ENCODE results near the gene SETD1A. TPM values are rescaled to one million over a fixed set of nuclear protein-coding genes. Genes with fewer than 3 reads are reported as not detected.

Gene SETD1A
- total RNA-seq, 2 donors from 2014 or later: 27.5 to 40.0 TPM

DNA sequence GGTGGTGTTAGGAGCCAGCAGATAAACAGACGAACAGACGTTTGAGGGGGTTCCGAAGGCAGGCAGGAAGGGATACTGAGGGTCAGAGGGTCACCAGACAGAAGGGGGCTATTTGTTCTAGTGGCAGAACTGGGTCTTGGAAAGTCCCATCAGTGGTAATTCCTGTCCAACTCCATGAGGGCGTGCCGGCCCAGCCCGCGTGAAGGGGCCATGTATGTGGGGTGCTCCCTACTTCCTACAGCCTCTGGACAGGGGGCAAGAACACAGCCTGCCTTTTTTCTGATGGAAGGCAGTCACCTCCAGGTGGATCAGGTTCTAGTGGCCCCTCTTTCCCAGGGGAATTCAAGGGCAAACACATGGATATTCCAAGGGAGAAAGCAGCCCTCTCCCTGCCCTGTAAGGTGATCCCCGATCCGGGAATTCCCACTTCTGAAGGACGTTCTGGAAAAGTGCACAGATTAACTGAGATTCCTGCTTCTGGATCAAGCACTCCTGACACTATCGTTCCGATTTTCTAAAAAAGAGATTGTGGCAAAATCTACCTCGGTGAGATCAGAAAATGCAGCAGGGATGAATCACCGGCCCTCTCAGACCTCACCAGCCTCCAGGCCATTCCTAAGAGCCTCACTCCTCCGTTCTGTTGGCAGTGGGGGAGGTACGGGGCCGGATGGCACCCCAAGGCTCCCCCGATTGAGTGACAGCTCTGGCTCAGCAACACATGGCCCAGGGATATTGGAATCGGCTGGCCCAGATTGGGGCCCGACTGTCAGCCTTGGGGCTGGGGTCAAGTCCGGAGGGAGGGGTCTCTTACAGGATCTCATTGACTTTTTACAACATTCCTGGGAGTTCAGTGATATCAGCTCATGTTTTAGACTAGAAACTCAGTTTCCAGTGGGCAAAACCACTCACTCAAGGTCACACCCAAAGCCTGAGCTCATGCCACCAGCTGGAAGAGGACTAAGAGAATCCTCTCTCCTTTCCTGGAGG, 40.5 kb downstream of the SETD1A start:
- Mint-ChIP-seq H3K36me3 (no peaks in the 10 kb centered on the region), H3K27me3 (peaks cover 0 to 6% of the 10 kb centered on the region in 2 donors), H3K27ac (no peak overlapping the region), H3K4me1 (ENCODE audit: low read depth in 2 of 2) (peaks cover 7 to 14% of the 10 kb centered on the region in 2 donors), H3K9me3 (no peaks in the 10 kb centered on the region), H3K4me3 (peak overlapping the region; percentile 8)
- no peak for ATAC-seq
- DNase-seq (ENCODE audit: low spot score): no peak

DNA sequence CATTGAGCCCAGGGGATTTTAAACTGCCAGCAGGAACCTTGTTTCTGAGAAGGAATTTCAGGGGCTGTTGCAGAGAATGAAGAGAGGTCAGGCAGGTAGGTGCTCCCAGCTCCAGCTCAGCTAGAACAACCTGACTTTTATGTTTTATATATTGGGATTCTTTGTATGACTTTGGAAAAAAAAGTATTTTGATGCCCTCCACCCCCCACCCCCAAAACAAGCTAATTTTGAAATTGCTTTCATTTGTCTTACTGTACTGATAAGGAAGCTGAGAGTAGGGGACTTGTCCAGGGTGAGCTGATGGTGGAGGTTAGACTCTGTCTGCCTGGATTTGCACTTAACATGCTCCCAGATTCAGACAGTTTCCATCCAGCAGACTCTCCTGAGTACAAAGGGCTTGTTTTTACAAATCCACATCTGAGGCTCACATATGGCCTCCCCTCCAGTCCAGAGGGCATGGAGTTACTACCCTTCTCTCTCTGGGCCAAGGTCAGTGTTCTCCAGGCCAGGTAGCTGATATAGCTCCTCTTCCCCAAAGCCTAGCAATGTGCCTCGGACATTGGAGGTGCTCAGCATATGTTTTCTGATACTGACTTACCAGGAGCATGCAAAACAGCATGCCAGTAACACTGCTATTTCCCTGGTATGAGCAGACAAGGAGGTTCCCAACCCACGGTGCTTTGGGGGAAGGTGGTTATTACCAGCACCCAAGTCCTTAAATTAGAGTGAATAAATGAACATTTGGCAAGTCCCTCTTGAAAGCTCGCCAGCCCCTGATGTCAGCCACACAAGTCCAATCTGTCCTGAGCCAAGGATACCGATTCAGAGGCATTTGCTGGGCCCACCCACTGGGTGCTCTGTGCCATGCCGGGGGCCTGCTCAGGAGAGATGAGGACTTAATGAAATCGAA, 41.6 kb downstream of the SETD1A start:
- ATAC-seq (no peak), DNase-seq (ENCODE audit: low spot score) (no peak)
- no peak overlapping the region for H3K4me3 Mint-ChIP-seq
- H3K36me3 Mint-ChIP-seq: no peaks in the 10 kb centered on the region
- H3K27me3 Mint-ChIP-seq: peaks cover 0 to 6% of the 10 kb centered on the region in 2 donors
- no peak overlapping the region for H3K27ac Mint-ChIP-seq
- H3K9me3 Mint-ChIP-seq: no peaks in the 10 kb centered on the region
- H3K4me1 Mint-ChIP-seq (ENCODE audit: low read depth in 2 of 2): peaks cover 7 to 14% of the 10 kb centered on the region in 2 donors

DNA sequence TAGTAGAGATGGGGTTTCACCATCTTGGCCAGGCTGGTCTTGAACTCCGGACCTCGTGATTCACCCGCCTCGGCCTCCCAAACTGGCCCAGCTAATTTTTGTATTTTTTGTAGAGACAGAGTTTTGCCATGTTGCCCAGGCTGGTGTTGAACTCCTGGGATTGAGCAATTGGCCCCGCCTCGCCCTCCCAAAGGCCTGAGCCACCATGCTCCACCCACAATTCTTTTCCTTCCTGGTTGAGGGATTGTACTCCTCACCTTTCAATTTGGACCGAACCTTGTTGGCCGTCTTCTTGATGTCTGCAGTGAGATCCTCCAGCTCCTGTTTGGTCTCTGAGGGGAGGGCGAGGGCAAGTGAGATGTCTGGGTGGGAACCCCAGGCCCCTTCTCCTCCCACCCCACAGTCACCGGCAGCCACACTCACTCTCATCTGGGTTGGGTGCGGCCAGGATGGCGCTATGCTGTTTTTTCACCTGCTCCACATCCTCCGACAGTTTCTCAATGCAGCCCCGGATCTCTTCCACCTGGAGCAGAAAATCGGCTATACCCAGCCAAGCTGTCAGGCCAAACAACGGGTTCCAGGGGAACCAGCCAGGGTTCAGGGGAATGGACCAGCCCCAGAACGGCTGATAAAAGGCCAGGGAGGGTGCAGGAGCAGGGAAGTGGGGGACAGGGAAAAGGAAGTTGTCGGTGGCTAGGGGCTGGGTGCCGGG, 43.3 kb downstream of the SETD1A start:
- Mint-ChIP-seq H3K9me3 (no peaks in the 10 kb centered on the region), H3K27ac (no peak overlapping the region), H3K27me3 (peaks cover 0 to 6% of the 10 kb centered on the region in 2 donors), H3K4me1 (ENCODE audit: low read depth in 2 of 2) (peaks cover 4 to 6% of the 10 kb centered on the region in 2 donors), H3K4me3 (no peak overlapping the region), H3K36me3 (no peaks in the 10 kb centered on the region)
- DNase-seq (ENCODE audit: low spot score): no peak
- no peak for ATAC-seq

DNA sequence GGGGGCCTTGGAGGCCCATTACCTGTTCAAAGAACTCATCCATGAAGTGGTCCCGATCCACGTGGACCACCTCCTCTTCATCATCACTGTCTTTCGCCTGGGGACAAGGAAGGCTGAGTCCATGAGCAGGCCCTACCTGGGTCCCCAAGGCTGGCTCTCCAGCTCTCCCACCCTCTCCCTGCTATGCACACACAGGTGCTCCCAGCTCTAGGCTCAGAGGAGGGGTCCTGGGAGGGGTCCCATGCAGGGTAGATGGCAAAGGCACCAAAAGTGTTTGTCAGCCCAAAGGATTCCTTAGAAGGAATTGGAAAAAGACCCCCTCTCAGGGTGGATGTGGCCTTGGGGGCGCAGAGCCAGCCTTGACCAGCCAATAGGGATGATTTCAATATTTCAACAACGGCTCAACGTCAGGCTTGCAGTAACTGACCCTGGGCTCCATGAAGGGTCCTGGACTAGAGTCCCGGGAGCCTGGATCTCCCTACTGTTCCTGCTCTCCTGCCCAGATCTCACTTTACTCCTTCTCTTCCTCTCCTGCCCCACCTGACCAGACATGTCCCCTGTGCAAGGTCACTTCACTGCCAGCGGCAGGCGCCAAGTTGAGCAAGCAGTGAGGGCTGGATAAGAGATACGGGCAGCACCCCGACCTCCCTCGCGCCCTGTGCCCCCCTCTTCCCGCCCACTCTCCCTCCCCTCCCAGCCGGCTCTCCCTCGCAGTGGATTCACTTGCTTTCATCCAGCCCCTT, 44.1 kb downstream of the SETD1A start:
- Mint-ChIP-seq H3K27ac (no peak overlapping the region), H3K36me3 (no peaks in the 10 kb centered on the region), H3K4me1 (ENCODE audit: low read depth in 2 of 2) (no peaks in the 10 kb centered on the region), H3K27me3 (peaks cover 0 to 6% of the 10 kb centered on the region in 2 donors), H3K9me3 (no peaks in the 10 kb centered on the region), H3K4me3 (no peak overlapping the region)
- DNase-seq (ENCODE audit: low spot score): no peak
- ATAC-seq: no peak

DNA sequence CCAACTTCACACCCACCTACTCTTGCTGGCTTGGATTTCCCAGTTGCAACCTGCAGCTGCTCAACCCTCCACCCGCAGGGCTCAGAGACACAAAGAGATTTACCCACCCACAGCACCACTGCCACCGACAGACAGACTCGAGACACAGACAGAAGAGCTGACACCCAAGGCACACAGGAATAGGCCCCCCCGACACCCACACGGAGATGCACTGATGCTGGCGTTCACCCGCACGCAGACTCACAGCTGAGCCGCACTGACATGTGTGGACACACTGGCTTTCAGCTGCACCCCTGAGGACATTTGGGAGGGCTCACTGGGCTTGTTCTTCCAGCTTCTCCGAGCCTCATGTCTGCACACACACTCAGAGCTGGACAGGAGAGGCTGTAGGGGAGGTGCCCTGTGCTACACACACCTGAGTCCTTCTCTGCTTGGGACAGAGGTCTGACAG, 44.7 kb downstream of the SETD1A start:
- no peak overlapping the region for H3K27ac Mint-ChIP-seq
- no peak for DNase-seq (ENCODE audit: low spot score)
- H3K27me3 Mint-ChIP-seq: peaks cover 0 to 6% of the 10 kb centered on the region in 2 donors
- ATAC-seq: no peak
- H3K9me3 Mint-ChIP-seq: no peaks in the 10 kb centered on the region
- H3K4me1 Mint-ChIP-seq (ENCODE audit: low read depth in 2 of 2): no peaks in the 10 kb centered on the region
- H3K4me3 Mint-ChIP-seq: no peak overlapping the region
- no peaks in the 10 kb centered on the region for H3K36me3 Mint-ChIP-seq

DNA sequence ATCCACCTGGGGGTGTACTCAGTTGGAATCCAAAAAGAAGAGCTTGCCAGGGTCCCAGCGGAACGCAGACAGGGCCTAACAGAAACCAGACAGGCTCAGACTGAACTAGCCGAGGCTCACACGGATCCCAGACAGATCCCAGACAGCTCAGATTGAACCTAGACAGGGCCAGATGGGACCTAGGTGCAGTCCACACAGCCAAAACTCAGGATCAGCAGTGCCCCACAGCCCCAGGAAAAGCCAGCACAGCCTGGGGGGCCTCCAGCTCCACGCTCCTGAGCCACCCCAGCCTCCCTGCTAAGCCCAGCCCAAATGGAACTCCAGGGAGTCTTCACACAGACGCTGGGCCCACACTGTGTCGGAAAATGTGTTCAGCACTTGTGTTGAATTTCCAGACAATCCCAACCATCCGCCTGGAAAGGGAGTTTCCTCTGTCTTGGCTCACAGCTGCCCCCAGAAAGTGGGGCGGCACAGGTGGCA, 45.3 kb downstream of the SETD1A start:
- no peak overlapping the region for H3K4me3 Mint-ChIP-seq
- H3K36me3 Mint-ChIP-seq: no peaks in the 10 kb centered on the region
- H3K9me3 Mint-ChIP-seq: no peaks in the 10 kb centered on the region
- H3K4me1 Mint-ChIP-seq (ENCODE audit: low read depth in 2 of 2): no peaks in the 10 kb centered on the region
- ATAC-seq (no peak), DNase-seq (ENCODE audit: low spot score) (no peak)
- H3K27ac Mint-ChIP-seq: no peak overlapping the region
- H3K27me3 Mint-ChIP-seq: peaks cover 0 to 6% of the 10 kb centered on the region in 2 donors

DNA sequence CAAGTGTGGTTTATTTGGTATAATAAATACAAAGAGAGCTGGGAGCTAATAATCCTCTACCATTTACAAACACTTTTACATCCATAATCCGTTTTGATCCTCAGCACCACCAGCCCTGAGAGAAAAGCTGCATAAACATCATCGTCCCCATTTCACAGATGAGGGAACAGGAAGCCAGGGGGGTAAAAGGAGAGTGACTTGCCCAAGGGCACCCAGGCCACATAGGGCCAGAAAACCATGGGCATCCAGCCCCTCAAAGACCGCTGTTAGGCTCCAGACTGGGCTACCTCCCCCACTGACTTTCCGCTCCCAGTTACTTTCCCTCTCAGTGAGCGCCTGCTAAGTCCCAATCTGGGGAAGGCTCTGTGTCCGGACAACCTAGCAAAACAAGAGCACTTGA, 46.2 kb downstream of the SETD1A start:
- Mint-ChIP-seq H3K27ac (no peak overlapping the region), H3K9me3 (no peaks in the 10 kb centered on the region), H3K4me1 (ENCODE audit: low read depth in 2 of 2) (no peaks in the 10 kb centered on the region), H3K4me3 (no peak overlapping the region), H3K36me3 (no peaks in the 10 kb centered on the region), H3K27me3 (peaks cover 0 to 6% of the 10 kb centered on the region in 2 donors)
- no peak for ATAC-seq
- DNase-seq (ENCODE audit: low spot score): no peak

DNA sequence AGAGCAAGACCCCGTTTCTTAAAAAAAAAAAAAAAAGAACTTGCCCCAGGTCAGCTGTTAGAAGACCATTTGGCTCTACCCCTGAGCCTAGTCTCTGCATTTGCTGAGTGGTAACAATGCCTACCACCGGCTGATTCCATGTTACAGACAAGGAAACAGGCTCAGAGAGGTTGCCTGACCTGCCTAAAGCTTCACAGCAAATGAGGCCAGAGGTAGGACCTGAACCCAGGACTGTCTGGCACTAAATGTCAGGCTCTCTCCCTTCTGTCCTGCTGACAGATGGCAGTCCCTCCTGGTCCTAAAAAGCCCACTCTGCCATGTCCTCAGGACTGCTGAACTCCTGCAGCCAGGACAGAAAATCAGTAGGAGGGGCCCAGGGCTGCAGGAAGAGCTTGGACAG, 47.1 kb downstream of the SETD1A start:
- Mint-ChIP-seq H3K36me3 (no peaks in the 10 kb centered on the region), H3K27ac (no peak overlapping the region), H3K4me1 (ENCODE audit: low read depth in 2 of 2) (peaks cover 0 to under 1% of the 10 kb centered on the region in 2 donors), H3K27me3 (peaks cover 8 to 14% of the 10 kb centered on the region in 2 donors), H3K9me3 (no peaks in the 10 kb centered on the region), H3K4me3 (no peak overlapping the region)
- ATAC-seq (no peak), DNase-seq (ENCODE audit: low spot score) (no peak)

DNA sequence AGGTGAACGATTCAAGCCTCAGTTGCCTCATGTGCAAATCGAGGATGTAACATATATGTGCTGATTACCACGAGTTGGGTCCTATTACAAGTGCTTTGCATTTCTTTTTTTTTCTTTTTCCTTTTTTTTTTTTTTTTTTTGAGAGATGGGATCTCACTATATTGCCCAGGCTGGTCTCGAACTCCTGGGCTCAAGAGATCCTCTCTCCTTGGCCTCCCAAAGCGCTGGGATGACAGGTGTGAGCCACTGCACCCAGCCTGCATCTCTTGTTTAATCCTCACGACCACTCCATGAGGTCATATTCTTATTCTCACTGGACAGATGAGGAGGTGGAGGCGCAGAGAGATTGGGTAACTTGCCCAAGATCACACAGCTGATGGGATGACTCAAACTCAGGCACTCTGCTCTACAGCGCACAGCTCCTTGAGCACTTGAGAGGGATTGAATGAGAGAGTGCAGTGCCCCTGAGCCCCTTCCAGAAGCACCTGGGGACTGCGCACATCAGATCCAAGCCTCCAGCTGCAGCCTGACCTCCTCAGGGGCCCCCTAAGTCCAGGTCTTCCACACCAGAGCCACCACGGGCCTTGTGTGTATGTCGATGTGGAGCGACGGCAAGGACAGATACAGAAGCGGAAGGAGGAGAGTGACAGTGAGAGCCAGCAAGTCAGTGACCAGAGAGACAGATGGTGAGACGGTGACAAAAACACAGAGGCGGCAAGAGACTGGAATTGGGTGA, 48.0 kb downstream of the SETD1A start:
- peaks cover 12 to 19% of the 10 kb centered on the region in 2 donors for H3K27me3 Mint-ChIP-seq
- peaks cover 0 to 5% of the 10 kb centered on the region in 2 donors for H3K4me1 Mint-ChIP-seq (ENCODE audit: low read depth in 2 of 2)
- H3K36me3 Mint-ChIP-seq: no peaks in the 10 kb centered on the region
- DNase-seq (ENCODE audit: low spot score) (no peak), ATAC-seq (no peak)
- H3K27ac Mint-ChIP-seq: no peak overlapping the region
- no peak overlapping the region for H3K4me3 Mint-ChIP-seq
- no peaks in the 10 kb centered on the region for H3K9me3 Mint-ChIP-seq

DNA sequence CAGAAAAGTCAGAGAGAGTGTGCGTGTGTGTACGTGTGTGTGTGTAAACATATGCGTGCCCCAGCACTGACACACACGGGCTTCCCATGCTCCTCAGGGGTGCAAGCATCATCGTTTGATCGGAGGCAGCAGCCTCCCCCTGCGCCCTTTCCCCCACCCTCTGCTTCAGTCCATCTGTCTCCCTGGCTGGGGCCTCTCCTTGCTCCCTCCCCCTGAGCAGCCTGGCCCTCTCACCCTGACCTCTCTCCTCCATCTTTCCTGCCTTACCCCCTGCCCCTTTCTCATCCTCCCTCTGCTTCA, 48.5 kb downstream of the SETD1A start:
- Mint-ChIP-seq H3K36me3 (no peaks in the 10 kb centered on the region), H3K27ac (no peak overlapping the region), H3K4me1 (ENCODE audit: low read depth in 2 of 2) (peaks cover 0 to 5% of the 10 kb centered on the region in 2 donors), H3K27me3 (peaks cover 12 to 19% of the 10 kb centered on the region in 2 donors), H3K9me3 (no peaks in the 10 kb centered on the region), H3K4me3 (no peak overlapping the region)
- ATAC-seq: no peak
- no peak for DNase-seq (ENCODE audit: low spot score)

DNA sequence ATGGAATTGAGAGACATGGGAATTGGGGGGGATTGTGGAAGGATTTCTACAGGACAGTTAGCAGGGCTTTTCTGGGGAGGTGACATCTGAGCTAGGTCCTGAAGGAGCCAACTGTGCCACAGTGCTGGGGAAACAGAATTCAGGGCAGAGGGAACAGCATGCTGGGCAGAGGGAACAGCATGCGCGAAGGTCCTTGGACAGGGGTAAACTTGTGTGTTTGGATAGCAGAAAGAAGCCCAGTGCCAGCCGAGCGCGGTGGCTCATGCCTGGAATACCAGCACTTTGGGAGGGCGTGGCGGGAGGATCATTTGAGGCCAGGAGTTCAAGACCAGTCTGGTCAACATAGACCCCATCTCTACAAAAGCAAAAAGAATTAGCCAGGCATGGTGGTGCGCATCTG, 49.0 kb downstream of the SETD1A start:
- H3K27me3 Mint-ChIP-seq: peaks cover 18 to 23% of the 10 kb centered on the region in 2 donors
- no peaks in the 10 kb centered on the region for H3K36me3 Mint-ChIP-seq

DNA sequence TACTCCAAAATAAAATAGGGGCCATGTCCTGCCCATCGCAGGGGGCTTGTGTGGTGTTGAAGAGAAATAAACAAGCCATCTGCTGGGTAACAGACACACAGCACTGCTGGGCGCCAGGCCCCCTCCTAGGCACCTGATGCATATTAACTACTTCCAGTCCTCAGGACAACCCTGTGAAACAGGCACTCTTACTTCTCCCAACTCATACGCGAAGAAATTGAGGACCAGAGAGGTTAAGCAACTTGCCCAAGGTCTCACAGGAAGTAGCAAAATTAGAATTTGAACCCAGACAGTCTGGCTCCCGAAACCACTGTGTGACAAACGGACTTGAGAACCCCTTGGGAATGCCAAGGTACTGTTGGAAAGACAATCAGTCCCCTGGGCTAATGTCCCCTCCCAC, 50.1 kb downstream of the SETD1A start:
- Mint-ChIP-seq H3K9me3 (no peaks in the 10 kb centered on the region), H3K27ac (no peak overlapping the region), H3K4me3 (no peak overlapping the region), H3K4me1 (ENCODE audit: low read depth in 2 of 2) (peaks cover 6 to 15% of the 10 kb centered on the region in 2 donors), H3K36me3 (no peaks in the 10 kb centered on the region), H3K27me3 (peaks cover 29 to 31% of the 10 kb centered on the region in 2 donors)
- DNase-seq (ENCODE audit: low spot score) (no peak), ATAC-seq (no peak)

More for the DNA sequence above, 49.0 kb downstream of the SETD1A start:
- H3K27ac Mint-ChIP-seq: no peak overlapping the region
- no peak for ATAC-seq
- H3K9me3 Mint-ChIP-seq: no peaks in the 10 kb centered on the region
- no peak overlapping the region for H3K4me3 Mint-ChIP-seq
- no peak for DNase-seq (ENCODE audit: low spot score)
- H3K4me1 Mint-ChIP-seq (ENCODE audit: low read depth in 2 of 2): peaks cover 4 to 9% of the 10 kb centered on the region in 2 donors
